Measurements from ENCODE around the gene EFHD1.

GRCh38 chr2:232593982-232594381 lies 39.4 kb upstream of the EFHD1 start:
- TF ChIP-seq CTCF (IDR thresholded peaks at IDR 0.05; ENCODE audit: insufficient read depth, low read length) (no peak), POLR2AphosphoS5 (IDR thresholded peaks at IDR 0.05; ENCODE audit: low read depth) (no peak), SPI1 (IDR thresholded peaks at IDR 0.05; ENCODE audit: borderline replicate concordance, low read depth) (no peak)
- TF ChIP-seq, protein P1, sequence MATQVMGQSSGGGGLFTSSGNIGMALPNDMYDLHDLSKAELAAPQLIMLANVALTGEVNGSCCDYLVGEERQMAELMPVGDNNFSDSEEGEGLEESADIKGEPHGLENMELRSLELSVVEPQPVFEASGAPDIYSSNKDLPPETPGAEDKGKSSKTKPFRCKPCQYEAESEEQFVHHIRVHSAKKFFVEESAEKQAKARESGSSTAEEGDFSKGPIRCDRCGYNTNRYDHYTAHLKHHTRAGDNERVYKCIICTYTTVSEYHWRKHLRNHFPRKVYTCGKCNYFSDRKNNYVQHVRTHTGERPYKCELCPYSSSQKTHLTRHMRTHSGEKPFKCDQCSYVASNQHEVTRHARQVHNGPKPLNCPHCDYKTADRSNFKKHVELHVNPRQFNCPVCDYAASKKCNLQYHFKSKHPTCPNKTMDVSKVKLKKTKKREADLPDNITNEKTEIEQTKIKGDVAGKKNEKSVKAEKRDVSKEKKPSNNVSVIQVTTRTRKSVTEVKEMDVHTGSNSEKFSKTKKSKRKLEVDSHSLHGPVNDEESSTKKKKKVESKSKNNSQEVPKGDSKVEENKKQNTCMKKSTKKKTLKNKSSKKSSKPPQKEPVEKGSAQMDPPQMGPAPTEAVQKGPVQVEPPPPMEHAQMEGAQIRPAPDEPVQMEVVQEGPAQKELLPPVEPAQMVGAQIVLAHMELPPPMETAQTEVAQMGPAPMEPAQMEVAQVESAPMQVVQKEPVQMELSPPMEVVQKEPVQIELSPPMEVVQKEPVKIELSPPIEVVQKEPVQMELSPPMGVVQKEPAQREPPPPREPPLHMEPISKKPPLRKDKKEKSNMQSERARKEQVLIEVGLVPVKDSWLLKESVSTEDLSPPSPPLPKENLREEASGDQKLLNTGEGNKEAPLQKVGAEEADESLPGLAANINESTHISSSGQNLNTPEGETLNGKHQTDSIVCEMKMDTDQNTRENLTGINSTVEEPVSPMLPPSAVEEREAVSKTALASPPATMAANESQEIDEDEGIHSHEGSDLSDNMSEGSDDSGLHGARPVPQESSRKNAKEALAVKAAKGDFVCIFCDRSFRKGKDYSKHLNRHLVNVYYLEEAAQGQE (IDR thresholded peaks at IDR 0.05; ENCODE audit: insufficient replicate concordance, low read depth), result no peak
